Measurements from ENCODE around the gene ARHGDIA.
A peak's percentile ranks its signal among the peaks of the same experiment; 100 is the strongest.

The ARHGDIA gene

GRCh38 chr17:81837641-81838040 lies 33.5 kb downstream of the ARHGDIA start:
- H3K36me3 ChIP-seq (ENCODE audit: control insufficient read depth, insufficient read depth, low read length): peaks cover 4% of the 10 kb centered on the region
- H3K9me3 ChIP-seq (ENCODE audit: control insufficient read depth, insufficient read depth, low read depth, low read length): no peaks in the 10 kb centered on the region
- no peaks in the 10 kb centered on the region for H3K27me3 ChIP-seq (ENCODE audit: control insufficient read depth, insufficient read depth, low read length)
- peaks cover 18% of the 10 kb centered on the region; the same call in 1 of the 2 replicates for H3K4me1 ChIP-seq (ENCODE audit: control insufficient read depth, insufficient read depth, low read length)
- H3K9ac ChIP-seq (ENCODE audit: low read length): no peak overlapping the region
- no peak overlapping the region for H3K4me3 ChIP-seq (ENCODE audit: low read depth, low read length)
- H3K27ac ChIP-seq (ENCODE audit: low read depth, low read length): no peak overlapping the region

DNA sequence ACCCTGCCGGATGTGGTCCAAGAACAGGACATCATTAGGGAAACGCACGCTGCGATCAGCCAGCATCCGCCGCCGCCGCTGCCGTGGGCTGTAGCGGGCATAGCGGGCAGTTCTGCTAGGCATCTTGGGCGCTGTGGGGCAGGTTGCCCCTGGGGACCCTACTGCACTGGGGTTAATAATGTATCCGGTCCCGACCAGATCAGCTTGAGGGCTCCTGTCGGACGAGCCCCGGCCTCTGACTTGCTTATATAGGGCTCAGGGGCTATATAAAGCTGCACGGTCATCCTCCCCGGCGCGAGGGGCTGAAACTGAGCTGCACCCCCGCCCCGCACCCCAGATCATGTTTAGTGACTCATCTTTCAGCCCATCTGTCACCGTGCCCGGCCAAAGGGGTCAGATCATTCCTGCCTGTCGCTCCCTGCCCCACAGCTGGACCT lies 36.3 kb downstream of the ARHGDIA start, which contains the start of gene PPP1R27:
Gene PPP1R27 (minus strand): TSS at position 220 of the 437 bp plus-strand sequence. CDS start 97 bp downstream, at position 123.
- Histone ChIP-seq H3K4me1 (ENCODE audit: control insufficient read depth, insufficient read depth, low read length) (peaks cover 17% of the 10 kb centered on the region), H3K9me3 (ENCODE audit: control insufficient read depth, insufficient read depth, low read depth, low read length) (no peaks in the 10 kb centered on the region), H3K9ac (ENCODE audit: low read length) (peak within 1 kb of the TSS; percentile 97), H3K4me3 (ENCODE audit: low read depth, low read length) (peak within 1 kb of the TSS; percentile 97), H3K27me3 (ENCODE audit: control insufficient read depth, insufficient read depth, low read length) (no peaks in the 10 kb centered on the region), H3K27ac (ENCODE audit: low read depth, low read length) (peak within 1 kb of the TSS; percentile 99; the same call in 1 of the 2 replicates), H3K36me3 (ENCODE audit: control insufficient read depth, insufficient read depth, low read length) (no peaks in the 10 kb centered on the region)

DNA sequence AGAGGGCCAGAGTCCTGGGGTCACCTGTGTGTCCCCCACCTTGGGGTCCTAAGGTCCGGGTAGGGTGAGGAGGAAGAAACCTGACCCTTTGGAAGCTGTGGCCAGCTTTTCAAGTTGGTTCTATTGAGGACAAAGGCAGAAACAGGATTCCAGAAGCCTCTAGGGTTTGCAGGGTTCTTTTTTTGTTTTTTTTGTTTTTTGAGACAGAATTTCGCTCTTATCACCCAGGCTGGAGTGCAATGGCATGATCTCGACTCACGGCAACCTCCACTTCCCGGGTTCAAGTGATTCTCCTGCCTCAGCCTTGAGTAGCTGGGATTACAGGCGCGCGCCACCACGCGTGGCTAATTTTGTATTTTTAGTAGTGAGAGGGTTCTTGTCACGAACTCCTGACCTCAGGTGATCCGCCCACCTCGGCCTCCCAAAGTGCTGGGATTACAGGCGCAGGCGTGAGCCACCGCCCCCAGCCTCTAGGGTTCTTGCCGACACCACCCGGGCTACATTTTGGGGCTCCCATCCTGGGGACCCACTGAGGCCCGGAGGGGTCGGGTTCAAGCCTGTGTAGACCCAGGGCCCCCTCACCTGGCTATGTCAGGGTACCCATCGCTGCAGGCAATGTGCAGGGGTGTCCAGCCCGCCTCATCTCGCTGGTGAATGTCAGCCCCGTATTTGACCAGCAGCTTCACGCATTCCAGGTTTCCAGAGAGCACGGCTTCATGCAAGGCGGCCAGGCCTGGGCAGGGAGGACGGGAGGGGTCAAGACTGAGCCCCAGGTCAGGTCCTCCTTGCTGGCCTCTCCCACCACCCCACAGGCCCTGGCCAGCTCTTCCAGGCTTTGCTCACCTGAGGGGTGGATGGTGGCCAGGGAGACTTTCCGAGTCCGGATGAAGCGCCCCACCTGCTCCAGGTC lies 37.0 kb downstream of the ARHGDIA start:
- Histone ChIP-seq H3K27me3 (ENCODE audit: control insufficient read depth, insufficient read depth, low read length) (no peaks in the 10 kb centered on the region), H3K9ac (ENCODE audit: low read length) (peak overlapping the region; percentile 97), H3K36me3 (ENCODE audit: control insufficient read depth, insufficient read depth, low read length) (no peaks in the 10 kb centered on the region), H3K27ac (ENCODE audit: low read depth, low read length) (peak overlapping the region; percentile 99), H3K4me1 (ENCODE audit: control insufficient read depth, insufficient read depth, low read length) (peaks cover 16% of the 10 kb centered on the region), H3K4me3 (ENCODE audit: low read depth, low read length) (peak overlapping the region; percentile 97), H3K9me3 (ENCODE audit: control insufficient read depth, insufficient read depth, low read depth, low read length) (no peaks in the 10 kb centered on the region)

- H3K27me3 ChIP-seq (ENCODE audit: control insufficient read depth, insufficient read depth, low read length): no peaks in the 10 kb centered on the region
- H3K36me3 ChIP-seq (ENCODE audit: control insufficient read depth, insufficient read depth, low read length): no peaks in the 10 kb centered on the region
- peak within 1 kb of the TSS; percentile 97 for H3K9ac ChIP-seq (ENCODE audit: low read length)
- peaks cover 17% of the 10 kb centered on the region for H3K4me1 ChIP-seq (ENCODE audit: control insufficient read depth, insufficient read depth, low read length)
- H3K27ac ChIP-seq (ENCODE audit: low read depth, low read length): peak within 1 kb of the TSS; percentile 99
- H3K4me3 ChIP-seq (ENCODE audit: low read depth, low read length): peak within 1 kb of the TSS; percentile 97
- H3K9me3 ChIP-seq (ENCODE audit: control insufficient read depth, insufficient read depth, low read depth, low read length): no peaks in the 10 kb centered on the region
Observed at GRCh38 chr17:81833160-81833920, 37.8 kb downstream of the ARHGDIA start, which contains the start of gene MCRIP1. MCRIP1 (minus strand) TSS chr17:81833291; CDS start chr17:81824506, 8,785 bp downstream.

- H3K4me1 ChIP-seq (ENCODE audit: control insufficient read depth, insufficient read depth, low read length): peaks cover 18% of the 10 kb centered on the region
- peak overlapping the region; percentile 58 for H3K9ac ChIP-seq (ENCODE audit: low read length)
- no peaks in the 10 kb centered on the region for H3K36me3 ChIP-seq (ENCODE audit: control insufficient read depth, insufficient read depth, low read length)
- H3K4me3 ChIP-seq (ENCODE audit: low read depth, low read length): peak overlapping the region; percentile 74
- H3K9me3 ChIP-seq (ENCODE audit: control insufficient read depth, insufficient read depth, low read depth, low read length): no peaks in the 10 kb centered on the region
- no peaks in the 10 kb centered on the region for H3K27me3 ChIP-seq (ENCODE audit: control insufficient read depth, insufficient read depth, low read length)
- no peak overlapping the region; the same call in 1 of the 2 replicates for H3K27ac ChIP-seq (ENCODE audit: low read depth, low read length)
Observed at GRCh38 chr17:81832608-81833159, 38.5 kb downstream of the ARHGDIA start.

DNA sequence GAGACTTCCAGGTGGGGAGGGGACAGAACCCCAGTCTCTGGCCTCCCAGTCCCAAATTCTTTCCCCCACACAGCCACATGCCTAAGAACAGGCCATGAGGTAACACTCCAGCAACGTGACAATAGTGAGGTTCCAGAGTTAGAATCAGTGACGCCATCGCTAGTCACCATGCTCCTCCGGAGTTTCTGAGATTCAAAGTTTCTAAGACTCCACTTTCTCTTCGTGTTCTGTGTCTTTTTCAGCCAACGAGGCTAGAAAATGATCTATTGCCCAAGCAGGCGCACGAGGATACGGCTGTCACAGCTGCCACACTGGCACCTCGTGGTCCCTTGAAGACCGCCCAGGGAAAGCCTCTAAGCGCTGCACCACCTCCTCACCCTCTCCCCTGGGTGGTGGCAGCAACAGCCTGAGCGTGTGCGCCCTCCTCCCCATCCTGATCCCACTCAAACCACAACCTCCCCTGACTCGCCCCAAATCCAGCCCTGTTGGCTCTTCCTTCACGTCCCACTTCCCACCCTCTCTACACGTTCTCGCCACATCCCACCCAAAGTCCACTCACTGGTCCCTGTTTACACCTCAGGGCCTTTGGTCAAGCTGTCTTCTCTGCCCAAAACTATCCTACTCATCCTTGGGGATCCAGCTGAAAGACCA lies 39.1 kb downstream of the ARHGDIA start:
- H3K27me3 ChIP-seq (ENCODE audit: control insufficient read depth, insufficient read depth, low read length): no peaks in the 10 kb centered on the region
- no peak overlapping the region; the same call in 1 of the 2 replicates for H3K27ac ChIP-seq (ENCODE audit: low read depth, low read length)
- peak overlapping the region; percentile 58 for H3K9ac ChIP-seq (ENCODE audit: low read length)
- peak overlapping the region; percentile 74 for H3K4me3 ChIP-seq (ENCODE audit: low read depth, low read length)
- H3K4me1 ChIP-seq (ENCODE audit: control insufficient read depth, insufficient read depth, low read length): peaks cover 18% of the 10 kb centered on the region
- H3K36me3 ChIP-seq (ENCODE audit: control insufficient read depth, insufficient read depth, low read length): no peaks in the 10 kb centered on the region
- no peaks in the 10 kb centered on the region for H3K9me3 ChIP-seq (ENCODE audit: control insufficient read depth, insufficient read depth, low read depth, low read length)

DNA sequence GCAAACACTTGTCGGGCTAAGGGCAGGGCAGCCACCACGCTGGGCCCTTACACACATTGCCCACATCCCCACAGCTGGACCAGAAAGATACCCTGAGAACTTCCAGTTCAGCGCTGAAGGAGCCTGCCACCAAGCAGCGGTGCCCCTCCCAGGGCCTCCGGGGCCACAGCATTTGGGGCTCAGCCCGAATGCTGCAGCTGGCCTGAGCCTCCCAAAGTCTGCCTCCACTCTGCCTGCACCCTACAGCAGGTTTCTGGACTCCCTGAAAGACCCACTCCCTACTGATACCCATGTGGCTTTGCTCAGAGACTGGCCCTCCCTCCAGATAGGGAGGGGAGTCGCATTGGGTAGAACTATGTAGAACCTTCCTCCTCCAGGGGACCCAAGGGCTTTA lies 39.6 kb downstream of the ARHGDIA start:
- Histone ChIP-seq H3K4me3 (ENCODE audit: low read depth, low read length) (peak overlapping the region; percentile 74), H3K9me3 (ENCODE audit: control insufficient read depth, insufficient read depth, low read depth, low read length) (no peaks in the 10 kb centered on the region), H3K4me1 (ENCODE audit: control insufficient read depth, insufficient read depth, low read length) (peaks cover 18% of the 10 kb centered on the region), H3K27me3 (ENCODE audit: control insufficient read depth, insufficient read depth, low read length) (no peaks in the 10 kb centered on the region), H3K27ac (ENCODE audit: low read depth, low read length) (no peak overlapping the region), H3K36me3 (ENCODE audit: control insufficient read depth, insufficient read depth, low read length) (no peaks in the 10 kb centered on the region), H3K9ac (ENCODE audit: low read length) (no peak overlapping the region)

- Histone ChIP-seq H3K9me3 (ENCODE audit: control insufficient read depth, insufficient read depth, low read depth, low read length) (no peaks in the 10 kb centered on the region), H3K36me3 (ENCODE audit: control insufficient read depth, insufficient read depth, low read length) (no peaks in the 10 kb centered on the region), H3K27ac (ENCODE audit: low read depth, low read length) (no peak overlapping the region), H3K9ac (ENCODE audit: low read length) (no peak overlapping the region), H3K4me3 (ENCODE audit: low read depth, low read length) (no peak overlapping the region), H3K4me1 (ENCODE audit: control insufficient read depth, insufficient read depth, low read length) (peaks cover 31% of the 10 kb centered on the region), H3K27me3 (ENCODE audit: control insufficient read depth, insufficient read depth, low read length) (no peaks in the 10 kb centered on the region)
Observed at GRCh38 chr17:81829858-81830257, 41.3 kb downstream of the ARHGDIA start.

GRCh38 chr17:81828656-81829055 lies 42.5 kb downstream of the ARHGDIA start:
- H3K27me3 ChIP-seq (ENCODE audit: control insufficient read depth, insufficient read depth, low read length): no peaks in the 10 kb centered on the region
- peaks cover 4% of the 10 kb centered on the region; the same call in 1 of the 2 replicates for H3K36me3 ChIP-seq (ENCODE audit: control insufficient read depth, insufficient read depth, low read length)
- peaks cover 27% of the 10 kb centered on the region for H3K4me1 ChIP-seq (ENCODE audit: control insufficient read depth, insufficient read depth, low read length)
- H3K27ac ChIP-seq (ENCODE audit: low read depth, low read length): no peak overlapping the region
- no peaks in the 10 kb centered on the region for H3K9me3 ChIP-seq (ENCODE audit: control insufficient read depth, insufficient read depth, low read depth, low read length)
- no peak overlapping the region for H3K4me3 ChIP-seq (ENCODE audit: low read depth, low read length)
- H3K9ac ChIP-seq (ENCODE audit: low read length): peak overlapping the region; percentile 39

DNA sequence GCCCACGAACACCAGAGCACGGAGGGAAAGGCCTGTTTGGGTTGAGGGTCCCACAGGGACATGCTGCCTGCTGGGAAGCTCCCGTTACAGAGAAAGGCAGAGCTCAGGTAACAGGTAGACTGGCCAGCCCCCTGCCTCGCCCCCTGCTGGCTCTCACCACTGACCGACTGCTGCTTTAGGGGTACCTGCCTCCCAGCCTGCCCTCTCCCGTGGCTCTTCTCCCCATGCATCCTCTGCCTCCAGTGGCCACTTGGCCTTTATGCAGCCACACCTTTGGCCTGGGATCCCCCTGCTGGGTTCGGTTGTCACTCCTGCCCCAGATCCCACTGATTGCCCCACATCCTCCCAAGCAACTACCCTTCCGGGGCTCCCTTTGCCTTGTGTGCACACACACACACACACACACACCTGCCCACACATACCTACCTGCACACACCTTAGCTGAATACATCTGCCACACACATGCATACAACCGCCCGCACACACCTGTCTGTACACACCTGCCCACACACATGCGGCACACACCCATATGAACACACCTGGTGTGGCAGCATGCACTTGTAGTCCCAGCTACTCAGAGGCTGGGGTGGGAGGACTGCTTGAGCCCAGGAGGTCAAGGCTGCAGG lies 45.2 kb downstream of the ARHGDIA start:
- peaks cover 24% of the 10 kb centered on the region for H3K4me1 ChIP-seq (ENCODE audit: control insufficient read depth, insufficient read depth, low read length)
- no peak overlapping the region for H3K27ac ChIP-seq (ENCODE audit: low read depth, low read length)
- H3K9me3 ChIP-seq (ENCODE audit: control insufficient read depth, insufficient read depth, low read depth, low read length): no peaks in the 10 kb centered on the region
- H3K4me3 ChIP-seq (ENCODE audit: low read depth, low read length): no peak overlapping the region
- H3K36me3 ChIP-seq (ENCODE audit: control insufficient read depth, insufficient read depth, low read length): peaks cover 16% of the 10 kb centered on the region
- H3K27me3 ChIP-seq (ENCODE audit: control insufficient read depth, insufficient read depth, low read length): no peaks in the 10 kb centered on the region
- H3K9ac ChIP-seq (ENCODE audit: low read length): no peak overlapping the region
